ENCODE results near the gene HDHD5. TPM values are rescaled to one million over a fixed set of nuclear protein-coding genes. Genes with fewer than 3 reads are reported as not detected.

Gene HDHD5
- total and polyA plus RNA-seq, 4 donors: 13.2 to 46.1 (median 35.9) TPM

DNA sequence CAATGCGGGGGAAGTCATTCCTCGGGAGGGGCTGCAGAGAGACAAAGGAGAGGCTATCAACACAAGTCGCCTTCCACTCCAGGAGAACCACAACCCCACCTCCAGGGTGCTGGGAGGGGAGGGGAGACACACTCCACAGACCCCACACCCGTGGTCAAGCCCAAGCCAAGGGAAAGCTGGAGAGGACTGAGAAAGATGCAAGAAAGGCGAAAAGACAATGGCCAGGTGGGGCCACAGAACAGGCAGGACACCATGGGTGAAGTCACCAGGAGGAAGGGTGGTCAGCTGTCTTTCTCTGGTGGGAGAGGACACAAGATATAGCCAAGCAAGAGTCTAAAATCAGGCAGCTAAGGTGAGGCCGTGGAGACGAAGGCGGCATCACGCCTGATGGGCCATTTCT, 16.0 kb downstream of the HDHD5 start:
- Histone ChIP-seq H3K27ac (ENCODE audit: low read depth in 1 of 2, low read length in 2 of 2) (no peak overlapping the region), H3K4me3 (ENCODE audit: low read depth in 1 of 3, low read length in 3 of 3) (no peak overlapping the region), H3K4me1 (ENCODE audit: control insufficient read depth in 4 of 4, insufficient read depth in 4 of 4, low read length in 3 of 4) (no peaks in the 10 kb centered on the region), H3K9me3 (ENCODE audit: control insufficient read depth in 4 of 4, low read length in 3 of 4) (no peaks in the 10 kb centered on the region), H3K9ac (ENCODE audit: low read depth in 1 of 2, low read length in 2 of 2) (no peak overlapping the region), H3K27me3 (ENCODE audit: control insufficient read depth in 4 of 4, insufficient read depth in 4 of 4, low read length in 3 of 4) (no peaks in the 10 kb centered on the region), H3K36me3 (ENCODE audit: control insufficient read depth in 4 of 4, insufficient read depth in 3 of 4, low read depth in 1 of 4, low read length in 3 of 4) (peaks cover 10 to 47% (median 35%) of the 10 kb centered on the region in 4 donors)
- DNase-seq (ENCODE audit: low spot score): no peak
- 96% methylated on average over 9 of the region's 9 CpGs for WGBS
- TF ChIP-seq TAF1 (conservative IDR thresholded peaks at IDR 0.05): no peak
- TF ChIP-seq RAD21 (IDR thresholded peaks at IDR 0.05): no peak
- TF ChIP-seq, protein P1, sequence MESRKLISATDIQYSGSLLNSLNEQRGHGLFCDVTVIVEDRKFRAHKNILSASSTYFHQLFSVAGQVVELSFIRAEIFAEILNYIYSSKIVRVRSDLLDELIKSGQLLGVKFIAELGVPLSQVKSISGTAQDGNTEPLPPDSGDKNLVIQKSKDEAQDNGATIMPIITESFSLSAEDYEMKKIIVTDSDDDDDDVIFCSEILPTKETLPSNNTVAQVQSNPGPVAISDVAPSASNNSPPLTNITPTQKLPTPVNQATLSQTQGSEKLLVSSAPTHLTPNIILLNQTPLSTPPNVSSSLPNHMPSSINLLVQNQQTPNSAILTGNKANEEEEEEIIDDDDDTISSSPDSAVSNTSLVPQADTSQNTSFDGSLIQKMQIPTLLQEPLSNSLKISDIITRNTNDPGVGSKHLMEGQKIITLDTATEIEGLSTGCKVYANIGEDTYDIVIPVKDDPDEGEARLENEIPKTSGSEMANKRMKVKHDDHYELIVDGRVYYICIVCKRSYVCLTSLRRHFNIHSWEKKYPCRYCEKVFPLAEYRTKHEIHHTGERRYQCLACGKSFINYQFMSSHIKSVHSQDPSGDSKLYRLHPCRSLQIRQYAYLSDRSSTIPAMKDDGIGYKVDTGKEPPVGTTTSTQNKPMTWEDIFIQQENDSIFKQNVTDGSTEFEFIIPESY (IDR thresholded peaks at IDR 0.05): no peak
- no peak for TF ChIP-seq SP1 (IDR thresholded peaks at IDR 0.05)
- TF ChIP-seq RXRA (IDR thresholded peaks at IDR 0.05): no peak
- TF ChIP-seq EGR1 (IDR thresholded peaks at IDR 0.05; ENCODE audit: low read depth in 2 of 2): no peak
- TF ChIP-seq FOXA2 (IDR thresholded peaks at IDR 0.05): no peak
- TF ChIP-seq FOXA1 (IDR thresholded peaks at IDR 0.05): no peak
- TF ChIP-seq, protein P2, sequence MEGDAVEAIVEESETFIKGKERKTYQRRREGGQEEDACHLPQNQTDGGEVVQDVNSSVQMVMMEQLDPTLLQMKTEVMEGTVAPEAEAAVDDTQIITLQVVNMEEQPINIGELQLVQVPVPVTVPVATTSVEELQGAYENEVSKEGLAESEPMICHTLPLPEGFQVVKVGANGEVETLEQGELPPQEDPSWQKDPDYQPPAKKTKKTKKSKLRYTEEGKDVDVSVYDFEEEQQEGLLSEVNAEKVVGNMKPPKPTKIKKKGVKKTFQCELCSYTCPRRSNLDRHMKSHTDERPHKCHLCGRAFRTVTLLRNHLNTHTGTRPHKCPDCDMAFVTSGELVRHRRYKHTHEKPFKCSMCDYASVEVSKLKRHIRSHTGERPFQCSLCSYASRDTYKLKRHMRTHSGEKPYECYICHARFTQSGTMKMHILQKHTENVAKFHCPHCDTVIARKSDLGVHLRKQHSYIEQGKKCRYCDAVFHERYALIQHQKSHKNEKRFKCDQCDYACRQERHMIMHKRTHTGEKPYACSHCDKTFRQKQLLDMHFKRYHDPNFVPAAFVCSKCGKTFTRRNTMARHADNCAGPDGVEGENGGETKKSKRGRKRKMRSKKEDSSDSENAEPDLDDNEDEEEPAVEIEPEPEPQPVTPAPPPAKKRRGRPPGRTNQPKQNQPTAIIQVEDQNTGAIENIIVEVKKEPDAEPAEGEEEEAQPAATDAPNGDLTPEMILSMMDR (IDR thresholded peaks at IDR 0.05; ENCODE audit: low read depth, low read length, missing input control): no peak
- no peak for TF ChIP-seq HNF4A (conservative IDR thresholded peaks at IDR 0.05)
- no peak for TF ChIP-seq YY1 (IDR thresholded peaks at IDR 0.05)
- TF ChIP-seq MAX (IDR thresholded peaks at IDR 0.05): no peak
- no peak for TF ChIP-seq NR2F2 (IDR thresholded peaks at IDR 0.05)

- Histone ChIP-seq H3K27ac (ENCODE audit: low read depth in 1 of 2, low read length in 2 of 2) (no peak overlapping the region), H3K4me3 (ENCODE audit: low read depth in 1 of 3, low read length in 3 of 3) (no peak overlapping the region), H3K27me3 (ENCODE audit: control insufficient read depth in 4 of 4, insufficient read depth in 4 of 4, low read length in 3 of 4) (no peaks in the 10 kb centered on the region), H3K9me3 (ENCODE audit: control insufficient read depth in 4 of 4, low read length in 3 of 4) (no peaks in the 10 kb centered on the region), H3K4me1 (ENCODE audit: control insufficient read depth in 4 of 4, insufficient read depth in 4 of 4, low read length in 3 of 4) (no peaks in the 10 kb centered on the region), H3K9ac (ENCODE audit: low read depth in 1 of 2, low read length in 2 of 2) (no peak overlapping the region), H3K36me3 (ENCODE audit: control insufficient read depth in 4 of 4, insufficient read depth in 3 of 4, low read depth in 1 of 4, low read length in 3 of 4) (peaks cover 12 to 59% (median 38%) of the 10 kb centered on the region in 4 donors)
- DNase-seq (ENCODE audit: low spot score): no peak
- TF ChIP-seq SP1 (IDR thresholded peaks at IDR 0.05) (no peak), NR2F2 (IDR thresholded peaks at IDR 0.05) (no peak), RXRA (IDR thresholded peaks at IDR 0.05) (no peak), EGR1 (IDR thresholded peaks at IDR 0.05; ENCODE audit: low read depth in 2 of 2) (no peak), JUND (IDR thresholded peaks at IDR 0.05) (no peak), FOXA2 (IDR thresholded peaks at IDR 0.05) (no peak), TAF1 (conservative IDR thresholded peaks at IDR 0.05) (no peak), YY1 (IDR thresholded peaks at IDR 0.05) (no peak)
- 92% methylated on average over 9 of the region's 9 CpGs for WGBS
Observed at GRCh38 chr22:17140826-17141766, 18.0 kb downstream of the HDHD5 start.

All from liver (tissue), 9 donors.